SK-N-DZ (cell line): ENCODE results near the gene IL9.
"Not testable (repeated sequence)": the region's sequence is repeated elsewhere in the genome, so short reads cannot be mapped to it uniquely, and the experiment has no call there.

Experiments used
- DNase-seq: peaks from one replicate; pipeline ENCODE4 v3.0.0-alpha.2; 2015; ENCODE audit warnings: low spot score

Gene IL9

GRCh38 chr5:135869276-135869675 is 26.4 kb downstream of the IL9 start:
- no peak for DNase-seq

GRCh38 chr5:135868681-135869080 is 27.0 kb downstream of the IL9 start:
- no peak for DNase-seq

GRCh38 chr5:135867599-135867998 is 28.0 kb downstream of the IL9 start:
- no peak for DNase-seq

- DNase-seq: no peak
Measured at GRCh38 chr5:135866016-135866415, 29.6 kb downstream of the IL9 start.

- DNase-seq: no peak
Measured at GRCh38 chr5:135864503-135865435, 30.9 kb downstream of the IL9 start.

DNA sequence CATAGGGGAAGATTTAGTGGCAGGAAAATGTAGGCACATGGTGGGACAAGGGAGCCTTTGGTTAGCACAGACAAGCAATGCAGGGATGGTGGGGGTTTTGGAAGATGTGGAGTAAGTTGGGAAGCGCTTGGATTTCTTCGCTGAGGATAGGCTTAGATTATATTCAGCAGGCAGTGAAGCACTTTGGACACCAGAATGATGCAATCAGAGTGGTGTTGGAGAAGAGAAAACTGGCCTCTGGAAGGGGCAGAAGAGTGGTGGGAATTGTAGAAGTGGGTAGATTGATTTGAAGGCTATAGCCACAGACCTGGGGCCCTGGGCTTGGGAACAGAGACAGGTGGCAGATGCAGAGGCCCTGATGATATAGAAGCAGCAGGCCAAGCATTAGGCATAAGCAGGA is 32.9 kb downstream of the IL9 start:
- no peak for DNase-seq

GRCh38 chr5:135862086-135862485 is 33.6 kb downstream of the IL9 start:
- no peak for DNase-seq

GRCh38 chr5:135861641-135862040 is 34.0 kb downstream of the IL9 start:
- no peak for DNase-seq

GRCh38 chr5:135859641-135860040 is 36.0 kb downstream of the IL9 start:
- no peak for DNase-seq

GRCh38 chr5:135859186-135859585 is 36.5 kb downstream of the IL9 start:
- DNase-seq: not testable (repeated sequence)

DNA sequence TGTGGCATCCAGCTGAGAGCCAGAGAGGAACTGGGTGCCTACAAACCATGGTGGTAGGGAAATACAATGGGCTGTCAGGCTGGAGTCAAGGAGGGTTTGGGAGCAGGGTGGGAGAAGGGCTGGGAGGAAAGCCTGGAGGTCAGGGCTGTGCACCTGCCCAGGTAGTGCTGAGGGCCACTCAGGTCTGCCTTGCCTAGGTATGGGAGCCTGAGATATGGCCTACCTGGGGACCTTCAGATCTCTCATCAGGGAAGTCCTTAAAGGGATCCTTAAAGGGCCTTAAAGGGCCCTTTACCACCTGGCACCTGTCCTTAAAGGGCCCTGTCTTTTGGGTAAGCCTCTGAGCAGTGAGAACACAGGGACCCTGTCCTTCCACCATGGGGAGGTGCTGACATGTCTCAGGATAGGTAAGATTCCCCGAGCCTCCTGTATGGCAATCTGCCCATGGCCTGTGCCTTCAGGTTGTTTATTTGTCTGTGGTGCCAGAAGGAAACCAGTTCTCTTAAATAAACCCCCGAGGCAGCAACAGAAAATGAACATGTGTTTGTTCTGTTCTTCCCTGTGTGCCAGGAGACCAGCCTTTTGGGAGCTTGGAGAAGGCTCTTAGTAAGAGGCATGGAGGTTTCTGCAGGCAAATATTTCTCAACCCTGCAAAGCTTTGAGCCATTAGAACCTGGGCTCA is 37.9 kb downstream of the IL9 start:
- DNase-seq: no peak

GRCh38 chr5:135851915-135852845 is 43.5 kb downstream of the IL9 start:
- DNase-seq: no peak

GRCh38 chr5:135851186-135851914 is 44.3 kb downstream of the IL9 start:
- DNase-seq: no peak

- no peak for DNase-seq
Measured at GRCh38 chr5:135850671-135851070, 45.0 kb downstream of the IL9 start.

GRCh38 chr5:135850231-135850630 is 45.4 kb downstream of the IL9 start:
- no peak for DNase-seq

GRCh38 chr5:135847976-135848375 is 47.7 kb downstream of the IL9 start:
- no peak for DNase-seq

GRCh38 chr5:135846311-135846710 is 49.3 kb downstream of the IL9 start:
- no peak for DNase-seq

GRCh38 chr5:135843571-135844337 is 51.9 kb downstream of the IL9 start:
- no peak for DNase-seq

DNA sequence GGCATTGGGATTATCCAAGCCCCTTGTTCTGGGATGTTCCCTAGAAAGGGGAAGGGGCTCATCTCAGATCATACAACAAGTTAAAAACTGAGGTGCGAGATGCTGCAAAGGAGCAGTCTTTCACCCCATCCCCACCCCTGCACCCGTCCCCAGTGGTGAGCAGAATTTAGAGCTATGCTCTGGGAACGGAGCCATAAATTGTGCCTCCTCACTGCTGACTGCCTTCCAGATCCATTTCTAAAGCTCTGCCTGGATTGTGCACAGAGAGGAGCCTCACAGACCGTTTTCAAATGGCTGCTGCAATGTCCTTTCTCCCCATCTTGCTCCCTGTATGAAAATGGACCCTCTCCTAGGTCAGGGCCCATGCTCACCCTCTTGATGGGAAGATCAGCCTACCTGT is 52.9 kb downstream of the IL9 start:
- no peak for DNase-seq
